ENCODE results near the gene PNCK.
A peak's percentile ranks its signal among the peaks of the same experiment; 100 is the strongest.
"Not testable (repeated sequence)": the region's sequence is repeated elsewhere in the genome, so short reads cannot be mapped to it uniquely, and the experiment has no call there.

Gene PNCK

GRCh38 chrX:153687121-153688039, 13.8 kb upstream of the PNCK start, which contains the start of gene SLC6A8:
SLC6A8 (plus strand) TSS chrX:153687926; CDS start chrX:153688575, 649 bp downstream.
- Histone ChIP-seq H3K9me3 (ENCODE audit: severe bottlenecking) (peaks cover 10% of the 10 kb centered on the region), H3K4me3 (ENCODE audit: low read depth, low read length) (peak within 1 kb of the TSS; percentile 64), H3K36me3 (peaks cover 39% of the 10 kb centered on the region), H3K27me3 (ENCODE audit: insufficient read depth, low read depth, severe bottlenecking) (peaks cover 8% of the 10 kb centered on the region), H3K27ac (peak within 1 kb of the TSS; percentile 99)
- DNase-seq, result peak; percentile 91
- TF ChIP-seq CTCF (IDR thresholded peaks at IDR 0.05; ENCODE audit: low read depth, low read length), result peak; percentile 70

- Histone ChIP-seq H3K27ac (peak overlapping the region; percentile 99), H3K4me3 (ENCODE audit: low read depth, low read length) (peak overlapping the region; percentile 64), H3K27me3 (ENCODE audit: insufficient read depth, low read depth, severe bottlenecking) (peaks cover 8% of the 10 kb centered on the region), H3K36me3 (peaks cover 32% of the 10 kb centered on the region), H3K9me3 (ENCODE audit: severe bottlenecking) (peaks cover 10% of the 10 kb centered on the region)
- DNase-seq, result peak; percentile 98
- TF ChIP-seq CTCF (IDR thresholded peaks at IDR 0.05; ENCODE audit: low read depth, low read length), result no peak
These were observed 13.1 kb upstream of the PNCK start for GRCh38 chrX:153686711-153687110.

GRCh38 chrX:153685751-153686696, 12.4 kb upstream of the PNCK start:
- Histone ChIP-seq H3K27ac (peak overlapping the region; percentile 99), H3K27me3 (ENCODE audit: insufficient read depth, low read depth, severe bottlenecking) (peaks cover 8% of the 10 kb centered on the region), H3K36me3 (peaks cover 29% of the 10 kb centered on the region), H3K4me3 (ENCODE audit: low read depth, low read length) (peak overlapping the region; percentile 64), H3K9me3 (ENCODE audit: severe bottlenecking) (peaks cover 10% of the 10 kb centered on the region)
- DNase-seq, result peak; percentile 75
- TF ChIP-seq CTCF (IDR thresholded peaks at IDR 0.05; ENCODE audit: low read depth, low read length), result no peak

- Histone ChIP-seq H3K36me3 (peaks cover 20% of the 10 kb centered on the region), H3K9me3 (ENCODE audit: severe bottlenecking) (peaks cover 10% of the 10 kb centered on the region), H3K4me3 (ENCODE audit: low read depth, low read length) (peak overlapping the region; percentile 64), H3K27me3 (ENCODE audit: insufficient read depth, low read depth, severe bottlenecking) (peaks cover 8% of the 10 kb centered on the region), H3K27ac (peak overlapping the region; percentile 99)
- TF ChIP-seq CTCF (IDR thresholded peaks at IDR 0.05; ENCODE audit: low read depth, low read length), result no peak
- no peak for DNase-seq
These were observed 11.5 kb upstream of the PNCK start for GRCh38 chrX:153685156-153685536.

GRCh38 chrX:153684467-153685155, 11.0 kb upstream of the PNCK start:
- Histone ChIP-seq H3K9me3 (ENCODE audit: severe bottlenecking) (peaks cover 10% of the 10 kb centered on the region), H3K27ac (peak overlapping the region; percentile 99), H3K36me3 (peaks cover 16% of the 10 kb centered on the region), H3K4me3 (ENCODE audit: low read depth, low read length) (peak overlapping the region; percentile 64), H3K27me3 (ENCODE audit: insufficient read depth, low read depth, severe bottlenecking) (peaks cover 8% of the 10 kb centered on the region)
- 0 out of 2 replicates have a peak, but pooled peaks have one; percentile 28 for TF ChIP-seq CTCF (IDR thresholded peaks at IDR 0.05; ENCODE audit: low read depth, low read length)
- DNase-seq, result peak; percentile 86

- peaks cover 10% of the 10 kb centered on the region for H3K9me3 ChIP-seq (ENCODE audit: severe bottlenecking)
- H3K27me3 ChIP-seq (ENCODE audit: insufficient read depth, low read depth, severe bottlenecking); H3K4me3 ChIP-seq (ENCODE audit: low read depth, low read length): not testable (repeated sequence)
- peak; percentile 5 for DNase-seq
- H3K36me3 ChIP-seq, result peaks cover 16% of the 10 kb centered on the region
- H3K27ac ChIP-seq, result peak overlapping the region; percentile 99
These were observed 9.9 kb upstream of the PNCK start for GRCh38 chrX:153683486-153683885.
